ENCODE measurements around the gene HOPX.

DNA sequence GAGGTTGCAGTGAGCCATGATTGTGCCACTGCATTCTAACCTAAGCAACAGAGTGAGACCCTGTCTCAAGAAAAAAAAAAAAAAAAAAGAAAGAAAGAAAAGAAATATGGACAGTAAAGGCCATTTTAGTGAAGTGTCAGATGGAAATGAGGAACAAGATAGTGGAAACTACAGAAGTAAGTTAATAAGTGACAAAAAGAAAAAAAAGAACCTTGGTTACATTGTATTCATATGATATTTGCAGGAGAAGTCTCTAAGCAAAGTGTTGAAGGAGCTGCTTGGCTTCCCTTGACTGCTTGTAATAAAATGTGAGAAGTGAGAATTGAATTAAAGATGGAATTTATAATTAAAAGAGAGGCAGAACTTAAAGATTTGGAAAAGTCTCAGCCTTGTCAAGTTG, 73.2 kb downstream of the HOPX start:
- TF ChIP-seq, protein P1, sequence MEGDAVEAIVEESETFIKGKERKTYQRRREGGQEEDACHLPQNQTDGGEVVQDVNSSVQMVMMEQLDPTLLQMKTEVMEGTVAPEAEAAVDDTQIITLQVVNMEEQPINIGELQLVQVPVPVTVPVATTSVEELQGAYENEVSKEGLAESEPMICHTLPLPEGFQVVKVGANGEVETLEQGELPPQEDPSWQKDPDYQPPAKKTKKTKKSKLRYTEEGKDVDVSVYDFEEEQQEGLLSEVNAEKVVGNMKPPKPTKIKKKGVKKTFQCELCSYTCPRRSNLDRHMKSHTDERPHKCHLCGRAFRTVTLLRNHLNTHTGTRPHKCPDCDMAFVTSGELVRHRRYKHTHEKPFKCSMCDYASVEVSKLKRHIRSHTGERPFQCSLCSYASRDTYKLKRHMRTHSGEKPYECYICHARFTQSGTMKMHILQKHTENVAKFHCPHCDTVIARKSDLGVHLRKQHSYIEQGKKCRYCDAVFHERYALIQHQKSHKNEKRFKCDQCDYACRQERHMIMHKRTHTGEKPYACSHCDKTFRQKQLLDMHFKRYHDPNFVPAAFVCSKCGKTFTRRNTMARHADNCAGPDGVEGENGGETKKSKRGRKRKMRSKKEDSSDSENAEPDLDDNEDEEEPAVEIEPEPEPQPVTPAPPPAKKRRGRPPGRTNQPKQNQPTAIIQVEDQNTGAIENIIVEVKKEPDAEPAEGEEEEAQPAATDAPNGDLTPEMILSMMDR (IDR thresholded peaks at IDR 0.05; ENCODE audit: low read depth, low read length, poor library complexity, severe bottlenecking) = no peak
- TF ChIP-seq EZH2phosphoT487 (IDR thresholded peaks at IDR 0.05; ENCODE audit: borderline replicate concordance, low read length) = no peak
